ENCODE measurements around the gene CLEC18A. TPM values are rescaled to one million over a fixed set of nuclear protein-coding genes. Genes with fewer than 3 reads are reported as not detected.

Gene CLEC18A
- total and polyA plus RNA-seq, 2 of the 4 experiments (the other 2 are of a cell fraction): under 0.01 TPM; not detected in 1

GRCh38 chr16:69941251-69942098 lies 9.7 kb upstream of the CLEC18A start (continued):
- no peak for TF ChIP-seq SMC3 (IDR thresholded peaks at IDR 0.05; ENCODE audit: low read depth, low read length)

- no peak overlapping the region for H2BK120ac ChIP-seq (ENCODE audit: low read depth, low read length)
- no peak overlapping the region for H3K18ac ChIP-seq (ENCODE audit: low read depth, low read length)
- H3K14ac ChIP-seq (replicated peaks; ENCODE audit: low read depth, low read length): no peak overlapping the region
- no peak overlapping the region for H2AK9ac ChIP-seq (replicated peaks; ENCODE audit: low read depth, low read length, poor library complexity)
- no TSS peak for BruUV-seq (replicated peaks)
- intact Hi-C loops (cut with micrococcal nuclease): no loop called here
- no peak overlapping the region for H2BK20ac ChIP-seq (ENCODE audit: low read depth, low read length)
- 0 out of 2 replicates have a peak, but pooled peaks cover 3% of the 10 kb centered on the region for H3K9me1 ChIP-seq (ENCODE audit: insufficient read depth, low read length)
- WGBS, 2 experiments (ENCODE audit: extremely low coverage in 2 of 2, insufficient read length in 1 of 2): 72% methylated on average over 8 of the region's 11 CpGs; no CpG with 5 or more reads in 1 of the 2 experiments
- dilution Hi-C loops (cut with HindIII; ENCODE audit: low sequenced_read_pairs, unreplicated experiment): no loop called here
- H3K4me3 ChIP-seq (ENCODE audit: insufficient read depth, low read depth, low read length): no peak overlapping the region
- no peaks in the 10 kb centered on the region for H3K79me1 ChIP-seq (ENCODE audit: low read depth in 1 of 2, low read length in 2 of 2)
- no peak overlapping the region for H2AK5ac ChIP-seq (ENCODE audit: low read depth, low read length)
- ATAC-seq (ENCODE audit: low read depth): no peak
- H4K20me1 ChIP-seq (ENCODE audit: insufficient read depth, low read length): no peaks in the 10 kb centered on the region
- POLR2A ChIA-PET (ENCODE audit: unreplicated experiment): no interaction called here
- no peak overlapping the region for H3K9ac ChIP-seq (ENCODE audit: low read depth, low read length)
- H3K36me3 ChIP-seq (ENCODE audit: control insufficient read depth, insufficient read depth, low read length): peaks cover 23% of the 10 kb centered on the region
- no peaks in the 10 kb centered on the region for H3K27me3 ChIP-seq (ENCODE audit: control insufficient read depth, insufficient read depth, low read length)
- H3K23ac ChIP-seq (ENCODE audit: low read depth, low read length): no peak overlapping the region
- H3K27ac ChIP-seq (ENCODE audit: insufficient read depth, low read length): no peak overlapping the region
- no peak overlapping the region for H2AFZ ChIP-seq (replicated peaks; ENCODE audit: low read length, poor library complexity)
- no peak overlapping the region for H3K4ac ChIP-seq (ENCODE audit: low read depth, low read length)
- H4K91ac ChIP-seq (ENCODE audit: insufficient read depth, low read depth, low read length): no peak overlapping the region
- CTCF ChIA-PET: interaction anchor here (1.3 kb wide), 1 partner anchor 145 kb away, joined by 3 read pairs; no protein-coding TSS in a partner anchor
- no peak overlapping the region for H3K56ac ChIP-seq (ENCODE audit: extremely low read depth, insufficient read depth, low read length)
- H2BK15ac ChIP-seq (ENCODE audit: low read depth, low read length): no peak overlapping the region
- H4K8ac ChIP-seq (ENCODE audit: low read depth in 2 of 2, low read length in 2 of 2): no peak overlapping the region
- no peak overlapping the region for H3K4me2 ChIP-seq (ENCODE audit: low read depth, low read length)
- H2BK5ac ChIP-seq (ENCODE audit: low read depth, low read length, poor library complexity, severe bottlenecking): no peak overlapping the region
- DNase-seq: no peak
- no peaks in the 10 kb centered on the region for H3K4me1 ChIP-seq (ENCODE audit: control insufficient read depth, insufficient read depth, low read length)
- in situ Hi-C loops (cut with MboI; ENCODE audit: low sequenced_read_pairs): no loop called here
- no peak overlapping the region for H4K5ac ChIP-seq (ENCODE audit: low read depth, low read length)
- no peaks in the 10 kb centered on the region for H3K9me3 ChIP-seq (ENCODE audit: control insufficient read depth, insufficient read depth, low read length)
- TF ChIP-seq FOS (IDR thresholded peaks at IDR 0.05; ENCODE audit: low read depth, low read length) (no peak), RAD21 (IDR thresholded peaks at IDR 0.05; ENCODE audit: low read length) (no peak), RCOR1 (IDR thresholded peaks at IDR 0.05; ENCODE audit: insufficient replicate concordance, low read length) (no peak), CHD1 (IDR thresholded peaks at IDR 0.05; ENCODE audit: low read depth, low read length) (no peak), MXI1 (IDR thresholded peaks at IDR 0.05; ENCODE audit: borderline replicate concordance, low read depth, low read length) (no peak), SMC3 (IDR thresholded peaks at IDR 0.05; ENCODE audit: low read depth, low read length) (no peak), CTCF (conservative IDR thresholded peaks at IDR 0.05; ENCODE audit: low read depth, low read length) (no peak), CEBPB (IDR thresholded peaks at IDR 0.05; ENCODE audit: low read depth, low read length) (no peak), RFX5 (IDR thresholded peaks at IDR 0.05; ENCODE audit: low read depth, low read length) (no peak), MAFK (IDR thresholded peaks at IDR 0.05; ENCODE audit: low read depth, low read length) (no peak)
- TF ChIP-seq, protein P1, sequence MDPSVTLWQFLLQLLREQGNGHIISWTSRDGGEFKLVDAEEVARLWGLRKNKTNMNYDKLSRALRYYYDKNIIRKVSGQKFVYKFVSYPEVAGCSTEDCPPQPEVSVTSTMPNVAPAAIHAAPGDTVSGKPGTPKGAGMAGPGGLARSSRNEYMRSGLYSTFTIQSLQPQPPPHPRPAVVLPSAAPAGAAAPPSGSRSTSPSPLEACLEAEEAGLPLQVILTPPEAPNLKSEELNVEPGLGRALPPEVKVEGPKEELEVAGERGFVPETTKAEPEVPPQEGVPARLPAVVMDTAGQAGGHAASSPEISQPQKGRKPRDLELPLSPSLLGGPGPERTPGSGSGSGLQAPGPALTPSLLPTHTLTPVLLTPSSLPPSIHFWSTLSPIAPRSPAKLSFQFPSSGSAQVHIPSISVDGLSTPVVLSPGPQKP (IDR thresholded peaks at IDR 0.05; ENCODE audit: borderline replicate concordance, low read depth, low read length): no peak
- TF ChIP-seq, protein P2, sequence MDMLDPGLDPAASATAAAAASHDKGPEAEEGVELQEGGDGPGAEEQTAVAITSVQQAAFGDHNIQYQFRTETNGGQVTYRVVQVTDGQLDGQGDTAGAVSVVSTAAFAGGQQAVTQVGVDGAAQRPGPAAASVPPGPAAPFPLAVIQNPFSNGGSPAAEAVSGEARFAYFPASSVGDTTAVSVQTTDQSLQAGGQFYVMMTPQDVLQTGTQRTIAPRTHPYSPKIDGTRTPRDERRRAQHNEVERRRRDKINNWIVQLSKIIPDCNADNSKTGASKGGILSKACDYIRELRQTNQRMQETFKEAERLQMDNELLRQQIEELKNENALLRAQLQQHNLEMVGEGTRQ (IDR thresholded peaks at IDR 0.05; ENCODE audit: low read depth, low read length): no peak
These were observed 9.0 kb upstream of the CLEC18A start for GRCh38 chr16:69942099-69942491.
